A549 treated with Hydrocortisone at 1 μM for 4 hours (cell line): ENCODE measurements around the gene VPS13D. TPM values are rescaled to one million over a fixed set of nuclear protein-coding genes. Genes with fewer than 3 reads are reported as not detected.

Source experiments
- total RNA-seq: library from RNA; stranded (reverse); fragments of 200-300 nt; extraction: Qiagen RNA extraction; gene quantifications from 5 replicates; pipeline ENCODE4 v1.2.3, GENCODE V29; 2022

The VPS13D gene, protein sequence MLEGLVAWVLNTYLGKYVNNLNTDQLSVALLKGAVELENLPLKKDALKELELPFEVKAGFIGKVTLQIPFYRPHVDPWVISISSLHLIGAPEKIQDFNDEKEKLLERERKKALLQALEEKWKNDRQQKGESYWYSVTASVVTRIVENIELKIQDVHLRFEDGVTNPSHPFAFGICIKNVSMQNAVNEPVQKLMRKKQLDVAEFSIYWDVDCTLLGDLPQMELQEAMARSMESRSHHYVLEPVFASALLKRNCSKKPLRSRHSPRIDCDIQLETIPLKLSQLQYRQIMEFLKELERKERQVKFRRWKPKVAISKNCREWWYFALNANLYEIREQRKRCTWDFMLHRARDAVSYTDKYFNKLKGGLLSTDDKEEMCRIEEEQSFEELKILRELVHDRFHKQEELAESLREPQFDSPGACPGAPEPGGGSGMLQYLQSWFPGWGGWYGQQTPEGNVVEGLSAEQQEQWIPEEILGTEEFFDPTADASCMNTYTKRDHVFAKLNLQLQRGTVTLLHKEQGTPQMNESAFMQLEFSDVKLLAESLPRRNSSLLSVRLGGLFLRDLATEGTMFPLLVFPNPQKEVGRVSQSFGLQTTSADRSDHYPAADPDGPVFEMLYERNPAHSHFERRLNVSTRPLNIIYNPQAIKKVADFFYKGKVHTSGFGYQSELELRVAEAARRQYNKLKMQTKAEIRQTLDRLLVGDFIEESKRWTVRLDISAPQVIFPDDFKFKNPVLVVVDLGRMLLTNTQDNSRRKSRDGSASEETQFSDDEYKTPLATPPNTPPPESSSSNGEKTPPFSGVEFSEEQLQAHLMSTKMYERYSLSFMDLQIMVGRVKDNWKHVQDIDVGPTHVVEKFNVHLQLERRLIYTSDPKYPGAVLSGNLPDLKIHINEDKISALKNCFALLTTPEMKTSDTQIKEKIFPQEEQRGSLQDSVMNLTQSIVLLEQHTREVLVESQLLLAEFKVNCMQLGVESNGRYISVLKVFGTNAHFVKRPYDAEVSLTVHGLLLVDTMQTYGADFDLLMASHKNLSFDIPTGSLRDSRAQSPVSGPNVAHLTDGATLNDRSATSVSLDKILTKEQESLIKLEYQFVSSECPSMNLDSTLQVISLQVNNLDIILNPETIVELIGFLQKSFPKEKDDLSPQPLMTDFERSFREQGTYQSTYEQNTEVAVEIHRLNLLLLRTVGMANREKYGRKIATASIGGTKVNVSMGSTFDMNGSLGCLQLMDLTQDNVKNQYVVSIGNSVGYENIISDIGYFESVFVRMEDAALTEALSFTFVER (N-terminal part only)
- total RNA-seq, result 6.1 to 7.8 TPM (median 7.0 TPM) in 5 replicates

DNA sequence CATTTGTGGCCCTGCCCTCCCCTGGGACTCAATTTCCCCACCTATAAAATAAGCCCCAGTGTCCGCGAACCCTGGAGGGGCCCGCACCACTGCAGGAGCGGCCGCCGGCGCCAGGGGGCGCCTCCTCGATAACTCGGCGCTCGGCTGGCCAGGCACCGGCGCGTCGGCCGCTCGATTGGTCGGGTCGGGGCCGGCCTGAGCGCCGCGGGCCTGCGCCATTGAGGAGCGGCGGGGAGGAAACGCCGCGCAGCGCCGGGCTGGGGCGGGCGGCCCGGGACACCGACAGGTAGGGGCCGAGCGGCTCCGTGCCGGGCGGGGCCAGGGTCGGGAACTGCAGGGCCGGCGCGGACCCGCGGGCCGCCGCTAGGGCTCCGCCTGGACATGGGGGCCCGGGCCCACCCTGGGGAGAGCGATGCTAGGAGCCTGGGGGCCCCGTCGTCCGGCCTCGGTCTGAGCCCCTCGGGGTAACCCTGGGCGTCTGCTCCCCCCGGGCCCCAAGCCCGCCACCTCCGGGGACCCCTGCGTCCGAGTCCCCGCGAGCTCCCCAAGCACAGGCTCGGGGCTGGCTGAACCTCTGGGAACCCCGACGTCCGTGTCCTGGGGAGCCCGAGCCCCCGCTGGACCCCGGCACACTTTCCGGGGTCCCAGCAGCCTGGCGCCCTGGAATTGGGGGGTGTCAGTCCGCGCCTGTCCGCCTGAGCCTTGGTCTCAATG is at the start of gene VPS13D:
VPS13D (plus strand) TSS at position 196 of the 714 bp plus-strand sequence. CDS start 4,237 bp downstream, outside the sequence.

Other genes with a start within 250 kb of the VPS13D start
- gene MFN2, start 249.6 kb upstream of the VPS13D start, total RNA-seq, result 29.3 to 42.4 TPM (median 31.2 TPM) in 5 replicates
- gene MIIP, start 210.5 kb upstream of the VPS13D start, total RNA-seq, result 12.3 to 16.4 TPM (median 14.7 TPM) in 5 replicates
- 0.05 to 0.15 TPM (median 0.06 TPM) in 5 replicates for gene TNFRSF8, start 166.7 kb upstream of the VPS13D start, total RNA-seq
- gene TNFRSF1B, start 63.0 kb upstream of the VPS13D start, total RNA-seq, result 0.47 to 0.71 TPM (median 0.51 TPM) in 5 replicates